Neural cell (in vitro differentiated cells): ENCODE results near the gene UGT1A8.

Experiments
- EZH2 ChIP-seq: fragments of 200-600, 300-800 bp; shearing (Covaris generic), sonication (generic); IDR thresholded peaks from 2 replicates; pipeline ENCODE4 v1.6.1; 2014; ENCODE audit warnings: antibody characterized with exemption, low read length, borderline replicate concordance, mild to moderate bottlenecking; ENCODE audit not compliant: insufficient read depth, poor library complexity, severe bottlenecking
- POLR2AphosphoS5 ChIP-seq: IDR thresholded peaks from 2 replicates; pipeline ENCODE4 v1.6.1; 2012
- TAF1 ChIP-seq: IDR thresholded peaks from 2 replicates; pipeline ENCODE4 v1.6.1; 2012; ENCODE audit warnings: low read depth
- TF ChIP-seq, protein P1 (sequence below): fragments of 450-650 bp; IDR thresholded peaks from 2 replicates; pipeline ENCODE4 v1.5.1; 2014; ENCODE audit warnings: antibody characterized with exemption, mild to moderate bottlenecking, moderate library complexity; ENCODE audit not compliant: poor library complexity, severe bottlenecking
- TF ChIP-seq, protein P2 (sequence below): IDR thresholded peaks from 2 replicates; pipeline ENCODE4 v1.6.1; 2012; ENCODE audit warnings: borderline replicate concordance

DNA sequence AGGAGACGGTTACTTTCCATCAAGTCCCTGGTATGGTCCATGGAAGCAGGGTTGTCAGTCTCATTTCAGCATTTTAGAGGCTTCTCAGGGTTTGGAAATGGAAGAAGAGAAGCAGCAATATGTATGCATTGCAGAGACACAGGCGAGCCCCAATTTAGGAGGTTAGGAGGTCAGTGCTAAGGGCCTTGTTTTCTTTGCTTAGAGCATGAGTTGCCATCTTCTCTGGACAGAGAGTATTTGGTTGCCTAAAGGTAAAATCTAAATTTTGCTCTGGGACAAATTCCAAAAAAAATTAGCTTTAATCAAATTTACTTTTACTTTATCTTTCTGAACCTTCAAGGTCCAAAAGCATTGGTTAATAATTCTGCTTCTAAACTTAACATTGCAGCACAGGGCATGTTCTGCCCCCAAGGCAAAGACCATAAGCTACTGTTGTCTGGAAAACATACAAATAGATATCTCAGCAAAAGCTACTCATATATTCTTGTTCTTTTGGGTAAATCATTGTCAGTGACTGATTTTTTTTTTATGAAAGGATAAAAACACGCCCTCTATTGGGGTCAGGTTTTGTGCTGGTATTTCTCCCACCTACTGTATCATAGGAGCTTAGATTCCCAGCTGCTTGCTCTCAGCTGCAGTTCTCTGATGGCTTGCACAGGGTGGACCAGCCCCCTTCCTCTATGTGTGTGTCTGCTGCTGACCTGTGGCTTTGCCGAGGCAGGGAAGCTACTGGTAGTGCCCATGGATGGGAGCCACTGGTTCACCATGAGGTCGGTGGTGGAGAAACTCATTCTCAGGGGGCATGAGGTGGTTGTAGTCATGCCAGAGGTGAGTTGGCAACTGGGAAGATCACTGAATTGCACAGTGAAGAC, 54.1 kb downstream of the UGT1A8 start, which contains the start of gene UGT1A9:
- TF ChIP-seq, protein P1, sequence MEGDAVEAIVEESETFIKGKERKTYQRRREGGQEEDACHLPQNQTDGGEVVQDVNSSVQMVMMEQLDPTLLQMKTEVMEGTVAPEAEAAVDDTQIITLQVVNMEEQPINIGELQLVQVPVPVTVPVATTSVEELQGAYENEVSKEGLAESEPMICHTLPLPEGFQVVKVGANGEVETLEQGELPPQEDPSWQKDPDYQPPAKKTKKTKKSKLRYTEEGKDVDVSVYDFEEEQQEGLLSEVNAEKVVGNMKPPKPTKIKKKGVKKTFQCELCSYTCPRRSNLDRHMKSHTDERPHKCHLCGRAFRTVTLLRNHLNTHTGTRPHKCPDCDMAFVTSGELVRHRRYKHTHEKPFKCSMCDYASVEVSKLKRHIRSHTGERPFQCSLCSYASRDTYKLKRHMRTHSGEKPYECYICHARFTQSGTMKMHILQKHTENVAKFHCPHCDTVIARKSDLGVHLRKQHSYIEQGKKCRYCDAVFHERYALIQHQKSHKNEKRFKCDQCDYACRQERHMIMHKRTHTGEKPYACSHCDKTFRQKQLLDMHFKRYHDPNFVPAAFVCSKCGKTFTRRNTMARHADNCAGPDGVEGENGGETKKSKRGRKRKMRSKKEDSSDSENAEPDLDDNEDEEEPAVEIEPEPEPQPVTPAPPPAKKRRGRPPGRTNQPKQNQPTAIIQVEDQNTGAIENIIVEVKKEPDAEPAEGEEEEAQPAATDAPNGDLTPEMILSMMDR = no peak
- TF ChIP-seq POLR2AphosphoS5 (no peak), EZH2 (no peak), TAF1 (no peak)
- TF ChIP-seq, protein P2, sequence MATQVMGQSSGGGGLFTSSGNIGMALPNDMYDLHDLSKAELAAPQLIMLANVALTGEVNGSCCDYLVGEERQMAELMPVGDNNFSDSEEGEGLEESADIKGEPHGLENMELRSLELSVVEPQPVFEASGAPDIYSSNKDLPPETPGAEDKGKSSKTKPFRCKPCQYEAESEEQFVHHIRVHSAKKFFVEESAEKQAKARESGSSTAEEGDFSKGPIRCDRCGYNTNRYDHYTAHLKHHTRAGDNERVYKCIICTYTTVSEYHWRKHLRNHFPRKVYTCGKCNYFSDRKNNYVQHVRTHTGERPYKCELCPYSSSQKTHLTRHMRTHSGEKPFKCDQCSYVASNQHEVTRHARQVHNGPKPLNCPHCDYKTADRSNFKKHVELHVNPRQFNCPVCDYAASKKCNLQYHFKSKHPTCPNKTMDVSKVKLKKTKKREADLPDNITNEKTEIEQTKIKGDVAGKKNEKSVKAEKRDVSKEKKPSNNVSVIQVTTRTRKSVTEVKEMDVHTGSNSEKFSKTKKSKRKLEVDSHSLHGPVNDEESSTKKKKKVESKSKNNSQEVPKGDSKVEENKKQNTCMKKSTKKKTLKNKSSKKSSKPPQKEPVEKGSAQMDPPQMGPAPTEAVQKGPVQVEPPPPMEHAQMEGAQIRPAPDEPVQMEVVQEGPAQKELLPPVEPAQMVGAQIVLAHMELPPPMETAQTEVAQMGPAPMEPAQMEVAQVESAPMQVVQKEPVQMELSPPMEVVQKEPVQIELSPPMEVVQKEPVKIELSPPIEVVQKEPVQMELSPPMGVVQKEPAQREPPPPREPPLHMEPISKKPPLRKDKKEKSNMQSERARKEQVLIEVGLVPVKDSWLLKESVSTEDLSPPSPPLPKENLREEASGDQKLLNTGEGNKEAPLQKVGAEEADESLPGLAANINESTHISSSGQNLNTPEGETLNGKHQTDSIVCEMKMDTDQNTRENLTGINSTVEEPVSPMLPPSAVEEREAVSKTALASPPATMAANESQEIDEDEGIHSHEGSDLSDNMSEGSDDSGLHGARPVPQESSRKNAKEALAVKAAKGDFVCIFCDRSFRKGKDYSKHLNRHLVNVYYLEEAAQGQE = no peak
